GM19239 (cell line): ENCODE measurements around the gene AP2M1.

ENCODE experiments used
- DNase-seq: peaks from one replicate; pipeline ENCODE4 v3.0.0; 2011; ENCODE audit warnings: low spot score; ENCODE audit not compliant: insufficient read length
- FAIRE-seq: peaks from 2 replicates; lab custom pipeline; 2011; peaks lifted over from hg19 to GRCh38; lab: Jason Lieb, UNC

Gene AP2M1

DNA sequence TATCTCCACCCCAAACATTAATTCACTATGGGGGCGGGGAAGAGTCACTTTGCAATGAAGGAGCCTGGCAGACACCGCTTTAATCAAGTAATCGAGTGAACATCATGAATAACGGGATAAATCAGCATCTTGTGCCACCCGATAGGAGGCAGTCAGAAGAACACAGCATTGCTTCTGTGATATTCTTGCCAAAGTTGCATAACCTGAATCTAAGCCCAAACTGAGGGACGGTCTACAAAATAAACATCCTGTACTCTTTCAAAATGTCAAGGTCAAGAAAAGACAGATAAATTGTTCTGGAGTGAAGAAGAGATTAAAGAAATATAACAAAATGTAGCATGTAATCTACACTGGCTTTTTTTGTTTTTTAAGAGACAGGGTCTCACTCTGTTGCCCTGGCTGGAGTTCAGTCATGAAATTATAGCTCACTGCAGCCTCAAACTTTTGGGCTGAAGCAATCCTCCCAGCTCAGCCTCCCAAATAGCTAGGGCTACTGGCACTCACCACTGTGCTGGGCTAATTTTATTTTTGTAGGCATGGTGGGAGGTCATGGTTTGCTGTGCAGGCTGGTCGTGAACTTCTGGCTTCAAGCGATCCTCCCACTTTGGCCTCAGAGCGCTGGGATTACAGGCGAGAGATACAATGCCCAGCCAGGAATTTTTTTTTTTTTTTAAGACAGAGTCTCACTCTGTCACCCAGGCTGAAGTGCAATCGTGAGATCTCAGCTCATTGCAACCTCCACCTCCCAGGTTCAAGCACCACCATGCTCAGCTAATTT lies 34.7 kb downstream of the AP2M1 start:
- no peak for FAIRE-seq
- no peak for DNase-seq

DNA sequence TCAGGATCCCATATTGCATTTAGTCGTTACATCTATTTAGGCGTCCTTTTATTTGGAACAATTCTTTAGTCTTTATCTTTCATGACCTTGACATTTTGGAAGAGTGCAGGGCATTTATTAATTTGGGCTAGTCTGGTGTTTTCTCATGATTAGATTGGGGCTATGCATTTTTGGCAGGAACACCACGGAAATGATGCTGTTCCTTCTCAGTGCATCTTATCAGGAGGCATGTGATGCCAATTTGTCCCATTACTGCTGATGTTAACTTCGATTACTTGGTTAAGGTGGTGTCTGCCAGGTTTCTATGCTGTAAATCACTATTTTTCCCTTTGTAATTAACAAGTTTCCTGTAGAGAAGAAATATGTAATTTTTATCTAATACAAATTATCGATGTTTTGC lies 36.6 kb downstream of the AP2M1 start:
- FAIRE-seq: no peak

DNA sequence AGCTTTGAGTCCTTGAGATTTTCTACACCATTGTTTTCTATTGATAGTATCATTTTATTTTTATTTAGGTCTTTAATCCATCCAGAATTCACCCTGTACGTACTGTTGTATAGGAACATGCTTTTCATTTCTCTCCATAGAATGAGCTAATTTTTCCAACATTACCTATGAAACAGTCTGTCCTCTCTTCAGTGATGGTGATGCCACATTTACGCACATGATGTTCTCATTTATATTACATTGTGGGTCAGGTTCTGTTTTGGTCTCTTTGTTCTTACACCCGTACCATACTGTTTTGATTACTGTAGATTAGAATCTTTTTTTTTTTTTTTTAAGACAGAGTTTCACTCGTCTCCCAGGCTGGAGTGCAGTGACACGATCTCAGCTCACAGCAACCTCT lies 37.1 kb downstream of the AP2M1 start:
- FAIRE-seq: no peak
- no peak for DNase-seq

More for the DNA sequence above, 36.6 kb downstream of the AP2M1 start:
- no peak for DNase-seq

DNA sequence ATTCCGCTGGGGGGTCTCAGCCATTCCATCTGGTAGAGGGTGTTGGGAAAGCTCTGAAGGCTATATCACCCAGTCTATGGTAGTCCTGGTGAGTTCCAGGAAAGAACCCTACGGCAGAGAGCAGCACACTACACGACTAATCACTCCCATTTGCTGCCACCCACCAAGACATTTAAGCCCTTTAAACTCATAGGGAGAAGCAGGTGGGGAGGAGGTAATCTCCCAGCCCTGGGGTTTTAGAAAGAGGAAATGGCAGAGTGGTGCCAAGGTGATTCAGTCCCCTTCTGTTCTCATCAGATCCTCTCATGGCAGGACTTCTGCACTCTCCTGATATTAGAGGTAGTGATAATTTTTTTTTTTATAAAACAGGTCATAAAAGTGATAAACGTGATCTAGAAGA lies 44.2 kb downstream of the AP2M1 start:
- FAIRE-seq: no peak
- no peak for DNase-seq

DNA sequence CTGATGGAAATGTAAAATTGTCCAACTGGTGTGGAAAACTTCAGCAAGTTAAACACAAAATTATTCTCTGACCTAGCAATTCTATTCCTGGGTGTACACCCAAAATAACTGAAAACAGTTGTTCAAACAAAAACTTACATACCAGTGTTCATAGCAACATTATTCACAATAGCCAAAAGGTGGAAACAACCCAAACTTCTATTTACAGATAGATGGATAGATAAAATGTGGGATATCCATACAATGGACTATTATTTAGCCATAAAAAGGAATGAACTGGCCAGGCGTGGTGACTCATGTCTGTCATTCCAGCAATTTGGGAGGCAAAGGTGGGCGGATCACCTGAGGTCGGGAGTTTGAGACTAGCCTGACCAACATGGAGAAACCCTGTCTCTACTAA lies 47.9 kb downstream of the AP2M1 start:
- no peak for DNase-seq
- FAIRE-seq: no peak

DNA sequence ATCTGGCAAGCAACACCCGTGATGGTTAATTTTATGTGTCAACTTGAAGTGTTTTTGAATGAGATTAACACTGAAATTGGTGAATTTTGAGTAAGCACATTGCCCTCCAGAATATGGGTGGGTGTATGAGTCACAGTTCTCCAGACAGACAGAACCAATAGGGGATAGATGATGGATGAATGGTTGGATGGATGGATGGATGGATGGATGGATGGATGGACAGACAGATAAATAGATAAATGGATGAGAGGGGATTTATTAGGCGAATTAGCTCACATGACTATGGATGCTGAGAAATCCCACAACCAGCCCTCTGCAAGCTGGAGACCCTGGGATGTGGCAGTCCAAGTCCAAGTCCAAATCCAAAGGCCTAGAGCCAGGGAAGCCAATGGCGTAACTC lies 49.3 kb downstream of the AP2M1 start:
- FAIRE-seq (no peak), DNase-seq (no peak)

DNA sequence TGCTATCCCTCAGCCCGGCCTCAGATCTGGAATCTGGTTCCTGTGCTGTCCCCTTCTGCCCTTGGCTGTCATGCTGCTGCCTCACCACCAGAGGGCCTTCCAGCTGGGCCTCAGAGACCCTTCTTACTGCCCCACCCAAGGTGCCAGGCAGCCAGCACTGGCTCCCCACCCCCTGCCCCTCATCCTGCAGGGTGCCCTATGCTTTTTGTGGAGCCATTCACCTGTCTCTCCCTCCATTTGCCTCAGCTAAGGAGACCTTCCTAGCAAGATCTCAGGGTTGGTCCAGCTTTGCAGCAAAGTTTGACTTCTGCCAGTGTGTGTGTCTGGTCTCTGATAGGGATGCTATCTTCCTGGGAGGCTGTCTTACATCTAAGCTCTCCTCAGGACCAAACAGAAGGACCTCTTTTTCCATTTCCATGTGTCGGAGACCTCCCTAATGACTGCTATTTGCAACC lies 52.9 kb downstream of the AP2M1 start:
- DNase-seq (peak; percentile 82), FAIRE-seq (peak; percentile 64)

DNA sequence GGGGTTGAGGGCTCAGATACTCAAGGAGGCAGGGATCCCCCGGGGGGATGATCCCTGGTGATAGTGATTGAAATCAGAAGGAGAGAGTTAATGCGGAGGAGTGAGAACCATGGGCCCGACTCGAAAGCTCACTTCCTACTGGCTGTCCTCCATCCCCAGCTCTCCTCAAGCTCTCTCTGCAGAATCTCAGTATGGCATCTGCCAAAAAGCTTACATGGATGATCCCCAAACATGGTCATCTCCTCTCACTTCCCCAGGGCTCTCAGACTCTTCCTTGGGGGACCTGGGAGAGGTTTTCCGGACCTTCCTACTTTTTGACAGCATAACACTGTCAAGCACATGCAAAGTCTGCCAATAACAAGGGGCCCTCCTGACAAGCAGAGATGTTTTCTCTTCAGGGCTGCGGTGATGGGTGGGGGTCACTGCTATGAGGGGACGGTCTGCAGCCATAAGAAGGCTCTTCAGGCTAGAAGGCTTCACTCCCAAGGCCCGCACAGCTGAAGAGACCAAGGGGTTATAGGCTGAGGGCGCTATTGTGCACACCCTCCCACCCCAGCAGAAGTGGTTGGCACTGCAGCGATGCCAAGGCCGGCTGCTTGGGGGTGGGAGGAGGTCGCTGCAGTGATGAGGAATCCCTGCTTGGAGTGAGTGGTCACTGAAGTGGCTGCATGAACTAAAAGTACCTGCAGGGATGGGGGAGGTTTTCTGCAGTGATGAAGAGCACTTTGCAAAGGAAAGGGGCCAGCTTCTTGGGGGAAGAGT lies 53.9 kb downstream of the AP2M1 start:
- FAIRE-seq (no peak), DNase-seq (no peak)

DNA sequence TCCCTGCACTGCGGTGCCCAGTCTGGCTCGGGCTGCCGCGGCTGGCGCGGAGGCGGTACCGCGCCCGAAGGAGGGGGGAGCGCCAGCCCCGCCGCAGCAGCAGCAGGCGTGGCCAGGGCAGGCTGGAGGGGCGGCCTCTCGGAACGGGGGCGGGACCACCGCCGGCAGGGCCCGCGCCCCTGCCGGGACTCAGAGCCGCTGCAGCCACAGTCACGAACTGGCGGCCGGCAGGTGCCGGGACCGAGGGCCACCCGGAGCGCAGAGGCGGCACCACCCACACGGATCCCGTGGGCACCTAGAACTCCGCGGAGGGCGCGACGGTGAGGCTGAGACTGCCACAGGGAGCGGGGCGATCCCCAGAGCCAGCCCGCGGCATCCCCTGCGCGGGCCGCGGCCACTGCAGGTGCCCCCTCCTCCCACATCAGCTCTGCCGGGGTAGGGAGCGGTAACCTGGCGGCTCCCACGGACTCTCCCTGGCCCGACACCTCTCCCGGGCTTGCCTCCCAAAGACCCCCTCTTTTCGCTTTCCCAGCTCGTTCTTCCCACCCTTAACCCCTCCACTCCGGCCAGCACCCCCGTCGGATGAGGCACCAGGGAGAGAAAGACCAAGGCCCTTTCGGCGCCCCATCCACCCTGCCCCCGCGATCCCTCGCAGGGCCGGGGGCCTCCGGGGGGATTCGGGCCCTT lies 54.9 kb downstream of the AP2M1 start, which contains the start of gene VWA5B2:
VWA5B2 (plus strand) TSS at position 192 of the 687 bp plus-strand sequence. CDS start 944 bp downstream, outside the sequence.
- no peak for FAIRE-seq

DNA sequence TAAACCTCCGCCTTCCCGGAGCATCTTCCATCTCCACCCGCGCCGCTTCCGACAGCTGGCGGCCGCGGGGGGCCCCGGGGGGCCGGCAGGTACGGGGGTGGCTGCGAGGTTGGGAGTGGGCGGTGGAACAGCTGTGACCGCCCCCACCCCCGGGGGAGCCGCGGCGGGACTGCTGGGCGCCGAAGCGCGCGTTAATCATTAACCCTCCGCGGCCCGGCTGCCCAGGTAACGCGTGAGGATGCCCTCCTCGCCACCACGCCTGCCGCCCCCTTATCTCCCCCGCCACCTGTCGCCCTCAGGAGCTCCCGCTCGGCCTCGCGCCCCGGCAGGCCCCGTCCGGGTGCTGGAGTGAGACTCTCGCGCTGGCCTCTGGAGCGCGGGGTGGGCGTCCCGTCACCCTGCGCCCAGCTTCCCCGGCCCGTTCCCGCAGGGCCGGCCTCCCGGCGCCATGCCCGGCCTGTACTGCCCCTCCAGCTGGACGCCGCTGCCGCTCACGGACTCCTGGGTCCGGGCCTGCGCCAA lies 55.5 kb downstream of the AP2M1 start:
- no peak for FAIRE-seq
- DNase-seq: peak; percentile 75

More for the DNA sequence above, 54.9 kb downstream of the AP2M1 start, which contains the start of gene VWA5B2:
- peak; percentile 96 for DNase-seq

DNA sequence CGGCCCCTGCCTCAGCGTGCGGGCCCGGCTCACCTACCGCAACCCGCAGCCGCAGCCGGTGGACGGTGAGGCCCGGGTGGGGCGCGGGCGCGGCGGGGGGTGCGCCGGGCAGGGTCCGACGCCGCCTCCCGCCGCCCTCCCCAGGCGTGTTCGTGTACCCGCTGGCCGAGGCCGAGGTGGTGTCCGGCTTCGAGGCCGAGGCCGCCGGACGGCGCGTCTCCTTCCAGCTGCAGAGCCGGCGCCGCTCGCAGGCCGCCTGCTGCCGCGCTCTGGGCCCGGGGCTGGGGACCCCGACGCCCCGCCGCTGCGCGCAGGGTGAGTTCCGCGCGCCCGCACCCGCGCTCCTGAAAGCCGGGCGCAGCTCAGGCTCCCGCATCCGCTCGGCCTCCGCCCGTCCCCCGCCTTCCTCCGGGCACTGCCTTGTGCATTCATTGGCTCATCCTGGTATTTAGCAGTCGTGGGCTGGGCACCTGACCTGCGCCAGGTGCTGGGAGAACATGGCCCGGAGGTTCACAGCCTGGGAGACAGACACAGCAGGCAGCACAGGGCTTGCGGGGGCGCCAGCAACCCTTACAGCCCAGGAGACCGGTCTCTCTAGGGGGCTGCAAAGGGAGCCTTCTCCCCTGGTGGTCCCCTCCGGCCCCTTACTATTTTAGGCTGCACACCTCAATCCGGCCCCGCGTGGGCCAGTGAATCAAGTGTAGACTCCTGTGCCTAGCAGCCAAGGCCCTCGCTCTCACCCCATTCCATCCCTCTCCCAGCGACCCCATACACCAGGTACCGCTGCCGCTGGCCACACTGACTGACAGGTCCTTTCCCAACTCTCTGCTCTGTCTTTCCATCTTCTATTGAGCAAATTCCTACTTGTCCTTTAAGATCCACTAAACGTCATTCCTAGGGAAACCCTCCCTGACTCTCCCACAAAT lies 56.2 kb downstream of the AP2M1 start:
- FAIRE-seq: no peak
- DNase-seq: no peak

DNA sequence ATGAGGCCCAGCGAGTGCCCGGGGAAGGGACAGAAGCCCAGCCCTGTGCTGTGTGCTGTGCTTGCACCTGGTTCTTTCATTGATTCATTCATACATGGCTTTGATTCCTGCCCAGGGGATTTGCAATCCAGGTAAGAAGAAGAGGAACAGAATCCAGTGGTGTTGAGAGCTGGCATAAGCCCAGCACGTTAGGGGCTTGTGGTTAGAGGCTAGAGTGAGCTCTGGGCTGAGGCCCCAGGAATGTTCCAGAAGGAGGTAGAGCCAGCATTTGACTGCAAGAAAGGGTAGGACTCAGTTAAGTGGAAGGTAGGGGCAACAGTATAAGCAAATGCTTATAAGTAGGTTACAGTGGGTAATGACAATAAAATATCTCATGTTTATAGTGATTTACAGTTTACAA lies 57.0 kb downstream of the AP2M1 start:
- DNase-seq (no peak), FAIRE-seq (no peak)

DNA sequence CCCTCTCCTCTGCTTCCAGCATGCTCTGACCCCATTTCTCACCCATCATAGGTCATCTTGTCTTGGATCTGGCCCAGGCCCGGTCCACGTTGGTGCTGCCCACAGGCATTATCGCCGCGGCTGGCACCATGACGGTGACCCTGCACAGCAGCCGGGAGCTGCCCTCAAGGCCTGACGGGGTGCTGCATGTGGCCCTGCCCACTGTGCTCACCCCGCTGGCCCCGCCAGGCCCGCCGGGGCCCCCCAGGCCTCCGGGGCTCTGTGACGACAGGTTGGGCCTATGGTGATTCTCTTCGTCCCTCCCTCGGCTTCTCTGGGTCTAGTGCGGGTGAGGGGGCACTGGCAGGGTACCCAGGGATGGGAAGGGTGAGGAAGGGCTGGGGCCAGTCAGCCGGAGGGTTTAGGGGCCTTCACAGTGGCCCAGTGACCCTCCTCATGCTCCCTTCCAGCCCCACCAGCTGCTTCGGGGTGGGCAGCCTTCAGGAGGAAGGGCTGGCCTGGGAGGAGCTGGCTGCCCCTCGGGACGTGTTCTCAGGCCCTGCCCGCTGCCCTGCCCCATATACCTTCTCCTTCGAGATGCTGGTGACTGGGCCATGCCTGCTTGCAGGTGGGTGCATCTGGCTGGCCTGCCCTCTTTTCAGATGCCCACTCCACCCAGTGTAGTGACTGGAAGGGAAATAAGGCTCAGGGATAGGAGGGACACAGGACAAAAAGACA lies 58.6 kb downstream of the AP2M1 start:
- no peak for DNase-seq
- no peak for FAIRE-seq
